HepG2 (cell line): Measurements from ENCODE around the gene ZNF217. TPM values are rescaled to one million over a fixed set of nuclear protein-coding genes. Genes with fewer than 3 reads are reported as not detected.

ENCODE experiments used
- ATAC-seq: fragments of 200-7000 bp; cut with Tn5 transposase; 3 replicates; pipeline ENCODE4 v1.9.1; 2020; ENCODE audit warnings: mild to moderate bottlenecking, moderate library complexity
- BruUV-seq: library from RNA; stranded (reverse); fragments of 400-500 nt; replicated peaks from 2 replicates; lab custom pipeline; 2021; lab: Mats Ljungman, UMichigan
- CTCF ChIA-PET: fragments of 300-600 bp; formaldehyde crosslinking; extraction: SDS; loops from one replicate; lab custom pipeline; 2021; ENCODE audit warnings: low total read pairs, inconsistent platforms, low intra/inter-chr PET ratio; lab: Yijun Ruan, JAX
- POLR2A ChIA-PET: fragments of 350-600 bp; sonication (Branson Sonifier 250); formaldehyde crosslinking; loops from one replicate; lab custom pipeline; 2020; ENCODE audit warnings: antibody characterized with exemption, inconsistent platforms; lab: Yijun Ruan, JAX
- DNase-seq: peaks from one replicate; pipeline ENCODE4 v3.0.0-alpha.2; 2015; ENCODE audit warnings: low spot score
- FAIRE-seq: peaks from 3 replicates; lab custom pipeline; 2011; peaks lifted over from hg19 to GRCh38; lab: Jason Lieb, UNC
- H2AFZ ChIP-seq: one replicate; pipeline ENCODE4 v1.6.1; 2011; ENCODE audit warnings: low read length, inconsistent platforms
- H3K27ac ChIP-seq: fragments of 300-600 bp; 3 replicates; pipeline ENCODE4 v1.8.0; 2011; ENCODE audit warnings: mixed run types, mild to moderate bottlenecking, mixed read lengths, low read length, inconsistent platforms; ENCODE audit not compliant: insufficient read depth; ENCODE audit errors: extremely low read length
- H3K27me3 ChIP-seq, 2 experiments: fragments of 200-600 bp in 1 of 2; 2 replicates in 1 of 2; 3 replicates in 1 of 2; pipeline versions ENCODE4 v1.6.0 to v1.8.0; 2011; ENCODE audit warnings: low read length in 2 of 2, mild to moderate bottlenecking in 2 of 2, moderate library complexity in 2 of 2, inconsistent platforms in 1 of 2; ENCODE audit not compliant: insufficient read depth in 2 of 2, control insufficient read depth in 1 of 2
- H3K36me3 ChIP-seq, 2 experiments: fragments of 200-600 bp in 1 of 2; replicated peaks in 1 of 2; 2 replicates in 1 of 2; 3 replicates in 1 of 2; pipeline versions ENCODE4 v1.5.1 to v1.8.0; 2011; ENCODE audit warnings: low read length in 2 of 2, inconsistent platforms in 1 of 2; ENCODE audit not compliant: insufficient read depth in 2 of 2, control insufficient read depth in 1 of 2
- H3K4me1 ChIP-seq: 2 replicates; pipeline ENCODE4 v1.5.1; 2012; ENCODE audit warnings: low read length, inconsistent platforms; ENCODE audit not compliant: insufficient read depth
- H3K4me2 ChIP-seq: 2 replicates; pipeline ENCODE4 v1.6.0; 2011; ENCODE audit warnings: low read depth, low read length, inconsistent platforms
- H3K4me3 ChIP-seq, 3 experiments: fragments of 200-600 bp in 1 of 3; sonication (generic), shearing (Covaris generic) in 1 of 3; replicated peaks in 1 of 3; 2 replicates each; pipeline ENCODE4 v1.5.1; 2011 to 2016; ENCODE audit warnings: low read length in 3 of 3, inconsistent platforms in 2 of 3, low read depth in 2 of 3, mild to moderate bottlenecking in 2 of 3, control low read depth in 1 of 3, mixed read lengths in 1 of 3; ENCODE audit not compliant: insufficient read depth in 1 of 3
- H3K79me2 ChIP-seq: one replicate; pipeline ENCODE4 v1.6.1; 2011; ENCODE audit warnings: low read length, inconsistent platforms; ENCODE audit not compliant: insufficient read depth
- H3K9ac ChIP-seq: 2 replicates; pipeline ENCODE4 v1.6.0; 2011; ENCODE audit warnings: mild to moderate bottlenecking, low read depth, low read length, inconsistent platforms; ENCODE audit not compliant: insufficient read depth
- H3K9me3 ChIP-seq: 2 replicates; pipeline ENCODE4 v1.5.1; 2012; ENCODE audit warnings: mild to moderate bottlenecking, low read length
- H4K20me1 ChIP-seq: 2 replicates; pipeline ENCODE4 v1.6.0; 2011; ENCODE audit warnings: inconsistent platforms, mild to moderate bottlenecking, low read length, moderate library complexity; ENCODE audit not compliant: insufficient read depth
- NFKB2 ChIP-seq: sonication (generic); formaldehyde crosslinking; IDR thresholded peaks from 2 replicates; pipeline ENCODE4 v1.4.0; 2020; ENCODE audit warnings: missing genetic modification reagents, borderline replicate concordance
- POLR2A ChIP-seq, 2 experiments: IDR thresholded peaks; 2 replicates each; pipeline ENCODE4 v1.6.1; 2011; ENCODE audit warnings: low read depth in 2 of 2, low read length in 2 of 2, mild to moderate bottlenecking in 1 of 2, moderate library complexity in 1 of 2; ENCODE audit not compliant: insufficient read depth in 1 of 2
- SRSF1 ChIP-seq: fragments of 200-400 bp; formaldehyde crosslinking; optimal IDR thresholded peaks from 2 replicates; pipeline ENCODE3; 2017; ENCODE audit warnings: mild to moderate bottlenecking, low read depth, low read length, moderate library complexity
- ZBTB38 ChIP-seq: sonication (generic); formaldehyde crosslinking; IDR thresholded peaks from 2 replicates; pipeline ENCODE4 v1.5.1; 2020; ENCODE audit warnings: mild to moderate bottlenecking, missing genetic modification reagents
- ZNF326 ChIP-seq: sonication (generic); formaldehyde crosslinking; IDR thresholded peaks from 2 replicates; pipeline ENCODE4 v1.4.0; 2020; ENCODE audit warnings: missing genetic modification reagents, borderline replicate concordance
- WGBS: methylation state at CpG from one replicate; pipeline ENCODE4 v1.1.6; 2017; ENCODE audit warnings: low lambda C conversion rate; 5-methylcytosine and 5-hydroxymethylcytosine counted together
- in situ Hi-C: cut with HindIII; loops from 2 replicates; pipeline ENCODE4 v1.10.0; 2017; ENCODE audit warnings: low pct_unique_long_range_greater_than_20kb; ENCODE audit not compliant: extremely low pct_ligation_motif_present
- intact Hi-C: fragments of 100-400 bp; cut with micrococcal nuclease; formaldehyde crosslinking; loops from one replicate; pipeline ENCODE4 v1.10.0; 2022; ENCODE audit not compliant: unreplicated experiment
- polyA plus RNA-seq, 8 experiments: library from polyadenylated mRNA; depleted of rRNA in 3 of 8; stranded (reverse) in 7 of 8; unstranded in 1 of 8; fragments of >200 nt; fragmentation: Illumina TruSeq in 4 of 8; extraction: Trizol in 4 of 8; gene quantifications; 2 replicates each; pipeline versions ENCODE4 v1.2.1 to v1.2.3, GENCODE V29; 2011 to 2016; ENCODE audit warnings: low read depth in 4 of 8, missing spikeins in 1 of 8, mixed read lengths in 1 of 8; ENCODE audit not compliant: insufficient read depth in 1 of 8
- total RNA-seq, 5 experiments: library from RNA; depleted of rRNA; stranded (reverse); fragments of >200 nt; fragmentation: Illumina TruSeq; extraction: Trizol; gene quantifications; 2 replicates each; pipeline ENCODE4 v1.2.3, GENCODE V29; 2016; ENCODE audit warnings: low read depth in 1 of 5
- TF ChIP-seq, protein P1 (sequence below), 2 experiments: fragments of 450-650 bp in 1 of 2; sonication (generic) in 1 of 2; formaldehyde crosslinking in 1 of 2; IDR thresholded peaks; 2 replicates each; pipeline versions ENCODE4 v1.6.1 to v1.8.0; 2016 to 2022; ENCODE audit warnings: antibody characterized with exemption in 1 of 2, mild to moderate bottlenecking in 1 of 2, missing genetic modification reagents in 1 of 2
- TF ChIP-seq, protein P2 (sequence below): sonication (generic); formaldehyde crosslinking; IDR thresholded peaks from 2 replicates; pipeline ENCODE4 v1.5.1; 2020; ENCODE audit warnings: mild to moderate bottlenecking, missing genetic modification reagents, borderline replicate concordance

ZNF217 gene
- total and polyA plus RNA-seq, 2 of the 13 experiments (the other 11 are each of a cell fraction or from before 2014, with no cell fraction given): 22.3 to 29.8 TPM

DNA sequence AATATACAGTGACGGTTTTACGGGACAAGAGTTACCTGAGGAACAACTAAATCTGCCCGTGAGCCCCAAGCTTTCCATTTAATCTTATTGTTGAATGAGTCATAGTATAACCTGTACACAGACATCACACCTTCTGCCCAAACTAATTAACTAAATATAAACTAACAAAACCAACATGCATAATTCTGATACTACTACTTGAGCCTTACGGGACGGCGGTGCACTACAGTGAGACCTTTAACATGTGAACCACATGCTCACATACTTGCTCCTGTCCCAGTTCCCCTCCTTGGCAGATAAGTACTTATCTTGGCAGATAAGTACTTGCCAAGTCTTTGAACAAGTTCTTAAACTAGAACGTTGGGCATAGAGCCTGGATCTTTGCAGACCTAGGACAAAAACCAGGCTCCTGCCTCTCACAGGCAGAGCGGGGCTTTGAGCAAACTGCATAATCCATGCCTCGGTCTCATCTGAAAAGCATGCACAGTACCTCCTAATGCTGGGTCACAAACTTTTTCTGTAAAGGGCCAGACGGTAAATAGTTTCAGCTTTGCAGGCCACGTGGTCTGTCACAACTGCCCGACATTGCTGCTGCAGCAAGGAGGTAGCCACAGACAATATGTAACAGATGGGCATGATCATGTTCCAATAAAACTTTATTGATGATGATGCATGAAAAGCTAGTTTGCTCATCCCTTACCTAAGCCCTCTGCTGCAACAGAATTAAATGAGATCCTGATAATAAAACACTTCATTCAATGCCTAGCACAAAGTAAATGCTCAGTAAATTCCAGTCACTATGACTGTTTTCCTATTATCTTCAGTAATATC is 23.0 kb downstream of the ZNF217 start:
- H3K4me1 ChIP-seq: no peaks in the 10 kb centered on the region
- 96% methylated on average over 12 of the region's 12 CpGs for WGBS
- H3K79me2 ChIP-seq: peaks cover 62% of the 10 kb centered on the region
- DNase-seq (no peak), FAIRE-seq (no peak), ATAC-seq (no peak)
- H3K36me3 ChIP-seq: peaks cover 56 to 90% of the 10 kb centered on the region in 2 experiments
- ChIA-PET POLR2A (interaction anchor here (1.5 kb wide), 1 partner anchor 345 kb away, joined by 5 read pairs; no protein-coding TSS in a partner anchor), CTCF (no interaction called here)
- intact Hi-C loops: loop anchor here (10.0 kb wide), 1 partner anchor 534 kb away; no protein-coding TSS in a partner anchor
- no peak overlapping the region for H3K27ac ChIP-seq
- no peaks in the 10 kb centered on the region for H3K27me3 ChIP-seq
- in situ Hi-C loops: loop anchor here (10.0 kb wide), 3 partner anchors 494 to 634 kb away; partner anchors contain the start of gene PFDN4
- H3K9ac ChIP-seq: no peak overlapping the region
- H3K4me3 ChIP-seq: no peak overlapping the region
- no peaks in the 10 kb centered on the region for H3K9me3 ChIP-seq
- no TSS peak for BruUV-seq
- no peak overlapping the region for H3K4me2 ChIP-seq
- H4K20me1 ChIP-seq: peaks cover 37% of the 10 kb centered on the region
- no peak overlapping the region for H2AFZ ChIP-seq
- TF ChIP-seq ZNF326 (CRISPR knock-in tag) (no peak), ZBTB38 (no peak), NFKB2 (CRISPR knock-in tag) (no peak), SRSF1 (no peak), POLR2A (IDR thresholded peaks at IDR 0.05; ENCODE audit: insufficient read depth in 1 of 2, low read depth in 2 of 2, low read length in 2 of 2) (0 out of 4 replicates have a peak, but pooled peaks of 1 of the 2 experiments have one; percentile 20)
- TF ChIP-seq, protein P1, sequence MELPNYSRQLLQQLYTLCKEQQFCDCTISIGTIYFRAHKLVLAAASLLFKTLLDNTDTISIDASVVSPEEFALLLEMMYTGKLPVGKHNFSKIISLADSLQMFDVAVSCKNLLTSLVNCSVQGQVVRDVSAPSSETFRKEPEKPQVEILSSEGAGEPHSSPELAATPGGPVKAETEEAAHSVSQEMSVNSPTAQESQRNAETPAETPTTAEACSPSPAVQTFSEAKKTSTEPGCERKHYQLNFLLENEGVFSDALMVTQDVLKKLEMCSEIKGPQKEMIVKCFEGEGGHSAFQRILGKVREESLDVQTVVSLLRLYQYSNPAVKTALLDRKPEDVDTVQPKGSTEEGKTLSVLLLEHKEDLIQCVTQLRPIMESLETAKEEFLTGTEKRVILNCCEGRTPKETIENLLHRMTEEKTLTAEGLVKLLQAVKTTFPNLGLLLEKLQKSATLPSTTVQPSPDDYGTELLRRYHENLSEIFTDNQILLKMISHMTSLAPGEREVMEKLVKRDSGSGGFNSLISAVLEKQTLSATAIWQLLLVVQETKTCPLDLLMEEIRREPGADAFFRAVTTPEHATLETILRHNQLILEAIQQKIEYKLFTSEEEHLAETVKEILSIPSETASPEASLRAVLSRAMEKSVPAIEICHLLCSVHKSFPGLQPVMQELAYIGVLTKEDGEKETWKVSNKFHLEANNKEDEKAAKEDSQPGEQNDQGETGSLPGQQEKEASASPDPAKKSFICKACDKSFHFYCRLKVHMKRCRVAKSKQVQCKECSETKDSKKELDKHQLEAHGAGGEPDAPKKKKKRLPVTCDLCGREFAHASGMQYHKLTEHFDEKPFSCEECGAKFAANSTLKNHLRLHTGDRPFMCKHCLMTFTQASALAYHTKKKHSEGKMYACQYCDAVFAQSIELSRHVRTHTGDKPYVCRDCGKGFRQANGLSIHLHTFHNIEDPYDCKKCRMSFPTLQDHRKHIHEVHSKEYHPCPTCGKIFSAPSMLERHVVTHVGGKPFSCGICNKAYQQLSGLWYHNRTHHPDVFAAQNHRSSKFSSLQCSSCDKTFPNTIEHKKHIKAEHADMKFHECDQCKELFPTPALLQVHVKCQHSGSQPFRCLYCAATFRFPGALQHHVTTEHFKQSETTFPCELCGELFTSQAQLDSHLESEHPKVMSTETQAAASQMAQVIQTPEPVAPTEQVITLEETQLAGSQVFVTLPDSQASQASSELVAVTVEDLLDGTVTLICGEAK (IDR thresholded peaks at IDR 0.05): no peak; the same call in 1 of the 2 replicates
- TF ChIP-seq, protein P1 (CRISPR knock-in tag; IDR thresholded peaks at IDR 0.05): peak; percentile 98
- TF ChIP-seq, protein P2, sequence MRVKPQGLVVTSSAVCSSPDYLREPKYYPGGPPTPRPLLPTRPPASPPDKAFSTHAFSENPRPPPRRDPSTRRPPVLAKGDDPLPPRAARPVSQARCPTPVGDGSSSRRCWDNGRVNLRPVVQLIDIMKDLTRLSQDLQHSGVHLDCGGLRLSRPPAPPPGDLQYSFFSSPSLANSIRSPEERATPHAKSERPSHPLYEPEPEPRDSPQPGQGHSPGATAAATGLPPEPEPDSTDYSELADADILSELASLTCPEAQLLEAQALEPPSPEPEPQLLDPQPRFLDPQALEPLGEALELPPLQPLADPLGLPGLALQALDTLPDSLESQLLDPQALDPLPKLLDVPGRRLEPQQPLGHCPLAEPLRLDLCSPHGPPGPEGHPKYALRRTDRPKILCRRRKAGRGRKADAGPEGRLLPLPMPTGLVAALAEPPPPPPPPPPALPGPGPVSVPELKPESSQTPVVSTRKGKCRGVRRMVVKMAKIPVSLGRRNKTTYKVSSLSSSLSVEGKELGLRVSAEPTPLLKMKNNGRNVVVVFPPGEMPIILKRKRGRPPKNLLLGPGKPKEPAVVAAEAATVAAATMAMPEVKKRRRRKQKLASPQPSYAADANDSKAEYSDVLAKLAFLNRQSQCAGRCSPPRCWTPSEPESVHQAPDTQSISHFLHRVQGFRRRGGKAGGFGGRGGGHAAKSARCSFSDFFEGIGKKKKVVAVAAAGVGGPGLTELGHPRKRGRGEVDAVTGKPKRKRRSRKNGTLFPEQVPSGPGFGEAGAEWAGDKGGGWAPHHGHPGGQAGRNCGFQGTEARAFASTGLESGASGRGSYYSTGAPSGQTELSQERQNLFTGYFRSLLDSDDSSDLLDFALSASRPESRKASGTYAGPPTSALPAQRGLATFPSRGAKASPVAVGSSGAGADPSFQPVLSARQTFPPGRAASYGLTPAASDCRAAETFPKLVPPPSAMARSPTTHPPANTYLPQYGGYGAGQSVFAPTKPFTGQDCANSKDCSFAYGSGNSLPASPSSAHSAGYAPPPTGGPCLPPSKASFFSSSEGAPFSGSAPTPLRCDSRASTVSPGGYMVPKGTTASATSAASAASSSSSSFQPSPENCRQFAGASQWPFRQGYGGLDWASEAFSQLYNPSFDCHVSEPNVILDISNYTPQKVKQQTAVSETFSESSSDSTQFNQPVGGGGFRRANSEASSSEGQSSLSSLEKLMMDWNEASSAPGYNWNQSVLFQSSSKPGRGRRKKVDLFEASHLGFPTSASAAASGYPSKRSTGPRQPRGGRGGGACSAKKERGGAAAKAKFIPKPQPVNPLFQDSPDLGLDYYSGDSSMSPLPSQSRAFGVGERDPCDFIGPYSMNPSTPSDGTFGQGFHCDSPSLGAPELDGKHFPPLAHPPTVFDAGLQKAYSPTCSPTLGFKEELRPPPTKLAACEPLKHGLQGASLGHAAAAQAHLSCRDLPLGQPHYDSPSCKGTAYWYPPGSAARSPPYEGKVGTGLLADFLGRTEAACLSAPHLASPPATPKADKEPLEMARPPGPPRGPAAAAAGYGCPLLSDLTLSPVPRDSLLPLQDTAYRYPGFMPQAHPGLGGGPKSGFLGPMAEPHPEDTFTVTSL: no peak
